ENCODE results near the gene KRTAP13-3. TPM values are rescaled to one million over a fixed set of nuclear protein-coding genes. Genes with fewer than 3 reads are reported as not detected.

The KRTAP13-3 gene
- total and polyA plus RNA-seq, 9 of the 15 experiments (the other 6 are each of a cell fraction or from before 2014, with no cell fraction given), result not detected

GRCh38 chr21:30382201-30382600 lies 43.5 kb downstream of the KRTAP13-3 start:
- Histone ChIP-seq H3K9ac (ENCODE audit: insufficient read depth in 1 of 2, low read depth in 2 of 2, low read length in 2 of 2) (no peak overlapping the region), H3K9me3 (replicated peaks; ENCODE audit: control insufficient read depth, insufficient read depth, low read depth, low read length) (peaks cover 3% of the 10 kb centered on the region), H3K36me3 (ENCODE audit: control insufficient read depth, insufficient read depth, low read length) (no peaks in the 10 kb centered on the region), H3K9me1 (ENCODE audit: control insufficient read depth, insufficient read depth, low read length) (no peaks in the 10 kb centered on the region), H3K79me2 (ENCODE audit: control insufficient read depth, insufficient read depth, low read length) (no peaks in the 10 kb centered on the region), H3K4me3 (no peak overlapping the region), H2AFZ (ENCODE audit: low read depth, low read length) (no peak overlapping the region), H3K4me2 (ENCODE audit: insufficient read depth, low read length) (no peak overlapping the region), H3K4me1 (replicated peaks in 1 of 2; ENCODE audit: control insufficient read depth in 2 of 2, insufficient read depth in 2 of 2, low read length in 2 of 2) (no peaks in the 10 kb centered on the region), H4K20me1 (replicated peaks; ENCODE audit: control insufficient read depth, insufficient read depth, low read length) (no peaks in the 10 kb centered on the region), H3K27ac (ENCODE audit: extremely low read depth, low read depth, low read length) (no peak overlapping the region), H3K27me3 (ENCODE audit: control insufficient read depth in 2 of 2, insufficient read depth in 2 of 2, low read length in 2 of 2) (no peaks in the 10 kb centered on the region)
- ATAC-seq, result no peak
- no peak for DNase-seq (ENCODE audit: extremely low read depth in 1 of 4, low spot score in 3 of 4)
- TF ChIP-seq RNF219 (CRISPR knock-in tag; IDR thresholded peaks at IDR 0.05) (no peak), GABPB1 (CRISPR knock-in tag; IDR thresholded peaks at IDR 0.05) (no peak), ZBTB8A (IDR thresholded peaks at IDR 0.05; ENCODE audit: partially characterized antibody) (no peak), NCOA6 (IDR thresholded peaks at IDR 0.05) (no peak), HNRNPLL (IDR thresholded peaks at IDR 0.05; ENCODE audit: low read depth, low read length, poor library complexity, severe bottlenecking) (no peak), SRSF7 (optimal IDR thresholded peaks at IDR 0.05; ENCODE audit: low read depth, low read length) (no peak), BDP1 (IDR thresholded peaks at IDR 0.05; ENCODE audit: insufficient read depth, insufficient read length) (no peak), ZNF253 (CRISPR knock-in tag; conservative IDR thresholded peaks at IDR 0.05) (no peak), RHOXF2B (CRISPR knock-in tag; conservative IDR thresholded peaks at IDR 0.05) (no peak), ZNF282 (CRISPR knock-in tag; IDR thresholded peaks at IDR 0.05) (no peak), ZNF12 (CRISPR knock-in tag; IDR thresholded peaks at IDR 0.05) (no peak), GABPA (tag; conservative IDR thresholded peaks at IDR 0.05; ENCODE audit: low read depth) (no peak), CHD1 (IDR thresholded peaks at IDR 0.05; ENCODE audit: low read length) (no peak), ZC3H4 (CRISPR knock-in tag; IDR thresholded peaks at IDR 0.05; ENCODE audit: borderline replicate concordance) (no peak), ZNF175 (CRISPR knock-in tag; IDR thresholded peaks at IDR 0.05; ENCODE audit: low read depth) (no peak), ZNF589 (CRISPR knock-in tag; IDR thresholded peaks at IDR 0.05; ENCODE audit: low read depth) (no peak), CBFA2T3 (IDR thresholded peaks at IDR 0.05) (no peak), GATA2 (CRISPR knock-in tag; IDR thresholded peaks at IDR 0.05) (no peak)
- TF ChIP-seq, protein P1, sequence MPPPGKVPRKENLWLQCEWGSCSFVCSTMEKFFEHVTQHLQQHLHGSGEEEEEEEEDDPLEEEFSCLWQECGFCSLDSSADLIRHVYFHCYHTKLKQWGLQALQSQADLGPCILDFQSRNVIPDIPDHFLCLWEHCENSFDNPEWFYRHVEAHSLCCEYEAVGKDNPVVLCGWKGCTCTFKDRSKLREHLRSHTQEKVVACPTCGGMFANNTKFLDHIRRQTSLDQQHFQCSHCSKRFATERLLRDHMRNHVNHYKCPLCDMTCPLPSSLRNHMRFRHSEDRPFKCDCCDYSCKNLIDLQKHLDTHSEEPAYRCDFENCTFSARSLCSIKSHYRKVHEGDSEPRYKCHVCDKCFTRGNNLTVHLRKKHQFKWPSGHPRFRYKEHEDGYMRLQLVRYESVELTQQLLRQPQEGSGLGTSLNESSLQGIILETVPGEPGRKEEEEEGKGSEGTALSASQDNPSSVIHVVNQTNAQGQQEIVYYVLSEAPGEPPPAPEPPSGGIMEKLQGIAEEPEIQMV (tag; conservative IDR thresholded peaks at IDR 0.05; ENCODE audit: low read depth), result no peak
- intact Hi-C loops (cut with micrococcal nuclease) (no loop called here), in situ Hi-C loops (cut with MboI) (no loop called here)
- FAIRE-seq, result no peak
- BruUV-seq (replicated peaks), result no TSS peak
- CTCF ChIA-PET (ENCODE audit: low intra/inter-chr PET ratio), result no interaction called here
- 0% methylated on average over 1 of the region's 1 CpG for WGBS (ENCODE audit: insufficient coverage, low coverage, missing lambda C conversion rate)
- POLR2A ChIA-PET, result no interaction called here
